NCI-H2029 (cell line): ENCODE results near the gene DHX38.

Experiments used
- DNase-seq: peaks from one replicate; lab custom pipeline; 2025; lab: John Stamatoyannopoulos, UW

Gene DHX38

GRCh38 chr16:72122916-72123315 is 29.3 kb downstream of the DHX38 start:
- DNase-seq, result no peak

- no peak for DNase-seq
Observed at GRCh38 chr16:72123426-72123825, 29.8 kb downstream of the DHX38 start.

GRCh38 chr16:72124148-72124547 is 30.5 kb downstream of the DHX38 start:
- no peak for DNase-seq

- DNase-seq, result peak; percentile 14
Observed at GRCh38 chr16:72124761-72125634, 31.4 kb downstream of the DHX38 start.

GRCh38 chr16:72125635-72126428 is 32.2 kb downstream of the DHX38 start:
- DNase-seq, result no peak

- DNase-seq, result no peak
Observed at GRCh38 chr16:72126429-72126765, 32.8 kb downstream of the DHX38 start.

- no peak for DNase-seq
Observed at GRCh38 chr16:72128701-72129100, 35.1 kb downstream of the DHX38 start.

GRCh38 chr16:72129976-72130656 is 36.5 kb downstream of the DHX38 start:
- peak; percentile 12 for DNase-seq

- DNase-seq, result no peak
Observed at GRCh38 chr16:72131036-72131435, 37.4 kb downstream of the DHX38 start.

- no peak for DNase-seq
Observed at GRCh38 chr16:72132726-72133125, 39.1 kb downstream of the DHX38 start.

GRCh38 chr16:72134507-72134906 is 40.9 kb downstream of the DHX38 start:
- no peak for DNase-seq

- DNase-seq, result no peak
Observed at GRCh38 chr16:72137380-72138063, 43.9 kb downstream of the DHX38 start.

- no peak for DNase-seq
Observed at GRCh38 chr16:72138064-72138572, 44.5 kb downstream of the DHX38 start.

- no peak for DNase-seq
Observed at GRCh38 chr16:72139908-72140307, 46.3 kb downstream of the DHX38 start.

GRCh38 chr16:72142476-72142875 is 48.8 kb downstream of the DHX38 start:
- no peak for DNase-seq

- no peak for DNase-seq
Observed at GRCh38 chr16:72149676-72150464, 56.2 kb downstream of the DHX38 start.

GRCh38 chr16:72159386-72159785 is 65.7 kb downstream of the DHX38 start:
- DNase-seq, result no peak

GRCh38 chr16:72159801-72160200 is 66.2 kb downstream of the DHX38 start:
- DNase-seq, result no peak

- no peak for DNase-seq
Observed at GRCh38 chr16:72162105-72162692, 68.6 kb downstream of the DHX38 start.
